Activated naive CD4-positive, alpha-beta T cell treated with anti-CD3 and anti-CD28 coated beads, Interleukin-2, amount 10 ng/mL, durations not matched to agents 7 days and 5 days (primary cell): ENCODE measurements around the gene HTR1E.
"Not testable (repeated sequence)": the region's sequence is repeated elsewhere in the genome, so short reads cannot be mapped to it uniquely, and the experiment has no call there.

ENCODE experiments used
- CTCF ChIA-PET: fragments of 350-600 bp; sonication (Branson Sonifier 250); formaldehyde crosslinking; loops from one replicate; lab custom pipeline; 2021; ENCODE audit warnings: antibody characterized with exemption; lab: Charles Lee
- DNase-seq: peaks from one replicate; pipeline ENCODE4 v3.0.0-alpha.2; 2020
- H3K27ac Mint-ChIP-seq: one replicate; pipeline ENCODE4 v1.8.0; 2021; ENCODE audit warnings: mild to moderate bottlenecking, moderate library complexity, mixed read lengths
- H3K27me3 Mint-ChIP-seq: one replicate; pipeline ENCODE4 v1.8.0; 2021; ENCODE audit warnings: mild to moderate bottlenecking, mixed read lengths
- H3K36me3 Mint-ChIP-seq: one replicate; pipeline ENCODE4 v1.8.0; 2021; ENCODE audit warnings: mixed read lengths
- H3K4me1 Mint-ChIP-seq: one replicate; pipeline ENCODE4 v1.8.0; 2021; ENCODE audit warnings: mixed read lengths
- H3K4me3 Mint-ChIP-seq: one replicate; pipeline ENCODE4 v1.8.0; 2021; ENCODE audit warnings: mild to moderate bottlenecking, moderate library complexity, mixed read lengths
- H3K9me3 Mint-ChIP-seq: one replicate; pipeline ENCODE4 v1.8.0; 2021; ENCODE audit warnings: mixed read lengths

Gene HTR1E

GRCh38 chr6:86952991-86953390 is 15.7 kb downstream of the HTR1E start:
- Mint-ChIP-seq H3K27ac (no peak overlapping the region), H3K27me3 (no peaks in the 10 kb centered on the region), H3K9me3 (no peaks in the 10 kb centered on the region), H3K4me1 (no peaks in the 10 kb centered on the region), H3K36me3 (no peaks in the 10 kb centered on the region), H3K4me3 (no peak overlapping the region)
- no peak for DNase-seq
- CTCF ChIA-PET = no interaction called here

GRCh38 chr6:86959656-86960055 is 22.3 kb downstream of the HTR1E start:
- no peaks in the 10 kb centered on the region for H3K36me3 Mint-ChIP-seq
- H3K9me3 Mint-ChIP-seq = no peaks in the 10 kb centered on the region
- H3K4me3 Mint-ChIP-seq = no peak overlapping the region
- no peak overlapping the region for H3K27ac Mint-ChIP-seq
- DNase-seq = no peak
- no peaks in the 10 kb centered on the region for H3K27me3 Mint-ChIP-seq
- H3K4me1 Mint-ChIP-seq = no peaks in the 10 kb centered on the region
- CTCF ChIA-PET = no interaction called here

GRCh38 chr6:86961455-86962200 is 24.3 kb downstream of the HTR1E start:
- H3K27me3 Mint-ChIP-seq = no peaks in the 10 kb centered on the region
- no peak for DNase-seq
- H3K27ac Mint-ChIP-seq = no peak overlapping the region
- CTCF ChIA-PET = interaction anchor here (1.6 kb wide), 1 partner anchor 9 kb away, joined by 3 read pairs; no protein-coding TSS in a partner anchor
- H3K4me1 Mint-ChIP-seq = no peaks in the 10 kb centered on the region
- no peaks in the 10 kb centered on the region for H3K9me3 Mint-ChIP-seq
- no peaks in the 10 kb centered on the region for H3K36me3 Mint-ChIP-seq
- no peak overlapping the region for H3K4me3 Mint-ChIP-seq

GRCh38 chr6:86963352-86963751 is 26.0 kb downstream of the HTR1E start:
- DNase-seq = no peak

GRCh38 chr6:86964029-86964579 is 26.8 kb downstream of the HTR1E start:
- Mint-ChIP-seq H3K27me3 (no peaks in the 10 kb centered on the region), H3K4me3 (no peak overlapping the region), H3K4me1 (no peaks in the 10 kb centered on the region), H3K27ac (no peak overlapping the region), H3K9me3 (no peaks in the 10 kb centered on the region), H3K36me3 (no peaks in the 10 kb centered on the region)
- CTCF ChIA-PET = interaction anchor here (0.6 kb wide), 1 partner anchor 1161 kb away, joined by 3 read pairs; no protein-coding TSS in a partner anchor
- DNase-seq = no peak

More at GRCh38 chr6:86963352-86963751, 26.0 kb downstream of the HTR1E start:
- no peak overlapping the region for H3K4me3 Mint-ChIP-seq
- no peaks in the 10 kb centered on the region for H3K9me3 Mint-ChIP-seq
- no peaks in the 10 kb centered on the region for H3K36me3 Mint-ChIP-seq
- no peak overlapping the region for H3K27ac Mint-ChIP-seq
- CTCF ChIA-PET = no interaction called here
- no peaks in the 10 kb centered on the region for H3K27me3 Mint-ChIP-seq
- H3K4me1 Mint-ChIP-seq = no peaks in the 10 kb centered on the region

- Mint-ChIP-seq H3K4me3 (no peak overlapping the region), H3K4me1 (no peaks in the 10 kb centered on the region), H3K27me3 (no peaks in the 10 kb centered on the region), H3K36me3 (no peaks in the 10 kb centered on the region), H3K27ac (no peak overlapping the region), H3K9me3 (no peaks in the 10 kb centered on the region)
- DNase-seq = no peak
- CTCF ChIA-PET = no interaction called here
Observed at GRCh38 chr6:86966271-86966670, 28.9 kb downstream of the HTR1E start.

GRCh38 chr6:86969573-86969972 is 32.2 kb downstream of the HTR1E start:
- no peak for DNase-seq
- Mint-ChIP-seq H3K36me3 (no peaks in the 10 kb centered on the region), H3K4me3 (no peak overlapping the region), H3K4me1 (no peaks in the 10 kb centered on the region), H3K9me3 (no peaks in the 10 kb centered on the region), H3K27ac (no peak overlapping the region), H3K27me3 (no peaks in the 10 kb centered on the region)
- CTCF ChIA-PET = interaction anchor here (1.2 kb wide), 1 partner anchor 8 kb away, joined by 3 read pairs; no protein-coding TSS in a partner anchor

- Mint-ChIP-seq H3K4me3 (no peak overlapping the region), H3K36me3 (no peaks in the 10 kb centered on the region), H3K27me3 (no peaks in the 10 kb centered on the region), H3K9me3 (no peaks in the 10 kb centered on the region), H3K27ac (no peak overlapping the region), H3K4me1 (no peaks in the 10 kb centered on the region)
- no peak for DNase-seq
- CTCF ChIA-PET = interaction anchor here (0.7 kb wide), 1 partner anchor 1673 kb away, joined by 3 read pairs; no protein-coding TSS in a partner anchor
Observed at GRCh38 chr6:86973088-86973487, 35.8 kb downstream of the HTR1E start.

GRCh38 chr6:86978251-86978650 is 40.9 kb downstream of the HTR1E start:
- H3K27me3 Mint-ChIP-seq = no peaks in the 10 kb centered on the region
- CTCF ChIA-PET = no interaction called here
- H3K9me3 Mint-ChIP-seq = no peaks in the 10 kb centered on the region
- no peak overlapping the region for H3K4me3 Mint-ChIP-seq
- no peaks in the 10 kb centered on the region for H3K4me1 Mint-ChIP-seq
- DNase-seq = no peak
- no peak overlapping the region for H3K27ac Mint-ChIP-seq
- no peaks in the 10 kb centered on the region for H3K36me3 Mint-ChIP-seq

- Mint-ChIP-seq H3K27ac (no peak overlapping the region), H3K4me1 (no peaks in the 10 kb centered on the region), H3K4me3 (no peak overlapping the region), H3K36me3 (no peaks in the 10 kb centered on the region), H3K9me3 (no peaks in the 10 kb centered on the region), H3K27me3 (no peaks in the 10 kb centered on the region)
- DNase-seq = no peak
- CTCF ChIA-PET = no interaction called here
Observed at GRCh38 chr6:87001494-87001893, 64.2 kb downstream of the HTR1E start.

- H3K27me3 Mint-ChIP-seq, H3K4me1 Mint-ChIP-seq, DNase-seq, H3K4me3 Mint-ChIP-seq, H3K36me3 Mint-ChIP-seq, H3K27ac Mint-ChIP-seq, H3K9me3 Mint-ChIP-seq, CTCF ChIA-PET: not testable (repeated sequence)
Observed at GRCh38 chr6:87002391-87002790, 65.1 kb downstream of the HTR1E start.

GRCh38 chr6:87006541-87006940 is 69.2 kb downstream of the HTR1E start:
- H3K27ac Mint-ChIP-seq, H3K4me3 Mint-ChIP-seq, DNase-seq, H3K36me3 Mint-ChIP-seq, H3K4me1 Mint-ChIP-seq, H3K27me3 Mint-ChIP-seq, H3K9me3 Mint-ChIP-seq, CTCF ChIA-PET: not testable (repeated sequence)

GRCh38 chr6:87009581-87009980 is 72.3 kb downstream of the HTR1E start:
- H3K9me3 Mint-ChIP-seq, DNase-seq, H3K27ac Mint-ChIP-seq, H3K4me3 Mint-ChIP-seq, H3K36me3 Mint-ChIP-seq, CTCF ChIA-PET, H3K4me1 Mint-ChIP-seq, H3K27me3 Mint-ChIP-seq: not testable (repeated sequence)

- no peaks in the 10 kb centered on the region for H3K4me1 Mint-ChIP-seq
- H3K36me3 Mint-ChIP-seq = no peaks in the 10 kb centered on the region
- H3K4me3 Mint-ChIP-seq = no peak overlapping the region
- H3K27ac Mint-ChIP-seq = no peak overlapping the region
- H3K27me3 Mint-ChIP-seq = no peaks in the 10 kb centered on the region
- no peaks in the 10 kb centered on the region for H3K9me3 Mint-ChIP-seq
- CTCF ChIA-PET = no interaction called here
- DNase-seq = no peak
Observed at GRCh38 chr6:87012035-87012434, 74.7 kb downstream of the HTR1E start.

- Mint-ChIP-seq H3K4me3 (no peak overlapping the region), H3K4me1 (no peaks in the 10 kb centered on the region), H3K9me3 (no peaks in the 10 kb centered on the region), H3K36me3 (no peaks in the 10 kb centered on the region), H3K27me3 (no peaks in the 10 kb centered on the region), H3K27ac (no peak overlapping the region)
- no peak for DNase-seq
- CTCF ChIA-PET = no interaction called here
Observed at GRCh38 chr6:87012743-87013142, 75.4 kb downstream of the HTR1E start.
